ENCODE data around the gene PRKN.

DNA sequence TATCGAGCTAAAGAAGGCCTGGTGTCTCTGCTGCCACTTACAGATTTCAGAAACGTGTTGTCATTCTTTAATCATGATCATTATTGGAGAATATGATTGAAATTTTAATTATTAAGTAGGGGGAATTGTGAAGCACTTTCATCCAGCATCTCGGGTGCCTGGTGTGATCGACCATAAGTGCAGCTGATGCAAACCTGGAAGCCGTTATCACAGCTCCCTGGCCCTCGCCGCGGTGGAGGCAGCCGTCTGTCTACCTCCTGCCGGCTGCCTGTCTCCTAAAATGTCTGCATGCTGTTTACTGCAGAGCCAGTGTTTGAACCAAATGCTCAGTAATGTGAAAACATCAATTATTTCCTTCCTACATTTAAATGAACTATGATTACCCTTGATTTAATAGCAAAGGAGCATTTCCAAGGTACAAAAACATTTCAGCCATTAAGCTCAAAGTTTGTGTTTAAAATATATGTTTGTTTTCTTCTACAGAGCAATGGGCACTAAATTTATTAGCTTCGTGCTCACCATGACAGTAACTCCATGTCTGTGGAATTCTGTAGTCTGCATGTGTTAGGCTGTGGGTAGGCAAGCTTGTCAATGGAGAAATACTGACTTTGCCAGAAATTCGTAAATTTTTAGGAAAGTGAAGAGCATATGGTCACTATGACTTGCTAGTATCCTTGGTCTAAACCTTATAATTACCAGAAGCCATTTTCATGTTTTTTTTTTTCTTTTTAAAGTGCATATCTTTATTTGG, 1269.2 kb downstream of the PRKN start:
- TF ChIP-seq EZH2 (IDR thresholded peaks at IDR 0.05; ENCODE audit: insufficient read depth, poor library complexity, severe bottlenecking) = no peak
- TF ChIP-seq EZH2phosphoT487 (IDR thresholded peaks at IDR 0.05; ENCODE audit: insufficient read depth, low read depth) = no peak
